Measurements from ENCODE around the gene FILIP1L. TPM values are rescaled to one million over a fixed set of nuclear protein-coding genes. Genes with fewer than 3 reads are reported as not detected.

Gene FILIP1L
- total and polyA plus RNA-seq, 8 donors, result 10.6 to 98.4 (median 57.0) TPM

DNA sequence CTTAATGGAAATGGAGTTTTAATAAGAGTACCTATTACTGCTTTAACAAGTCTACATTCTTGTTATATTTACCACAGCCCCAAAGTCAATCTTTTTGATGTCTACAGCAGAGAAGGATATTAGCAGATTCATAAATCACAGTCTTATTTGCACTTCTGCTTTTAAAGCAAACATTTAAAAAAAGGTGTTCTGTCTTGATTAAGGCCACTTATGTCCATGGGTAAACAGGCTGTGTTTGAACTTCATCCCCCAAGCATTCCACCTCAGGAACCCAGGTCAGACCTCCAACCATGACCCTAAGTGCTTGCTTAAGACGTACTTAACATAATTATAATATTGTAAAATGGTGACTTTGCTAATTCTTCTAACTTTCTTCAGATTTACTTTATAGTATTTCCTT is 183.2 kb downstream of the FILIP1L start:
- 35 to 62% (median 48%) methylated on average over 1 of the region's 1 CpG for WGBS, 5 donors
- Histone ChIP-seq H3K27me3 (no peaks in the 10 kb centered on the region), H3K4me1 (peaks cover 7 to 52% (median 33%) of the 10 kb centered on the region in 4 donors), H3K27ac (peak overlapping the region in 3 of 5 donors; percentile 38 to 65 (median 43)), H3K36me3 (no peaks in the 10 kb centered on the region), H3K9me3 (no peaks in the 10 kb centered on the region), H3K4me3 (no peak overlapping the region)
- intact Hi-C loops (cut with DNase I; ENCODE audit: low total_unique reads), result no loop called here
- no peak for DNase-seq
- TF ChIP-seq POLR2A (IDR thresholded peaks at IDR 0.05) (no peak), POLR2AphosphoS5 (IDR thresholded peaks at IDR 0.05) (no peak)
- TF ChIP-seq, protein P1, sequence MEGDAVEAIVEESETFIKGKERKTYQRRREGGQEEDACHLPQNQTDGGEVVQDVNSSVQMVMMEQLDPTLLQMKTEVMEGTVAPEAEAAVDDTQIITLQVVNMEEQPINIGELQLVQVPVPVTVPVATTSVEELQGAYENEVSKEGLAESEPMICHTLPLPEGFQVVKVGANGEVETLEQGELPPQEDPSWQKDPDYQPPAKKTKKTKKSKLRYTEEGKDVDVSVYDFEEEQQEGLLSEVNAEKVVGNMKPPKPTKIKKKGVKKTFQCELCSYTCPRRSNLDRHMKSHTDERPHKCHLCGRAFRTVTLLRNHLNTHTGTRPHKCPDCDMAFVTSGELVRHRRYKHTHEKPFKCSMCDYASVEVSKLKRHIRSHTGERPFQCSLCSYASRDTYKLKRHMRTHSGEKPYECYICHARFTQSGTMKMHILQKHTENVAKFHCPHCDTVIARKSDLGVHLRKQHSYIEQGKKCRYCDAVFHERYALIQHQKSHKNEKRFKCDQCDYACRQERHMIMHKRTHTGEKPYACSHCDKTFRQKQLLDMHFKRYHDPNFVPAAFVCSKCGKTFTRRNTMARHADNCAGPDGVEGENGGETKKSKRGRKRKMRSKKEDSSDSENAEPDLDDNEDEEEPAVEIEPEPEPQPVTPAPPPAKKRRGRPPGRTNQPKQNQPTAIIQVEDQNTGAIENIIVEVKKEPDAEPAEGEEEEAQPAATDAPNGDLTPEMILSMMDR (IDR thresholded peaks at IDR 0.05), result no peak

DNA sequence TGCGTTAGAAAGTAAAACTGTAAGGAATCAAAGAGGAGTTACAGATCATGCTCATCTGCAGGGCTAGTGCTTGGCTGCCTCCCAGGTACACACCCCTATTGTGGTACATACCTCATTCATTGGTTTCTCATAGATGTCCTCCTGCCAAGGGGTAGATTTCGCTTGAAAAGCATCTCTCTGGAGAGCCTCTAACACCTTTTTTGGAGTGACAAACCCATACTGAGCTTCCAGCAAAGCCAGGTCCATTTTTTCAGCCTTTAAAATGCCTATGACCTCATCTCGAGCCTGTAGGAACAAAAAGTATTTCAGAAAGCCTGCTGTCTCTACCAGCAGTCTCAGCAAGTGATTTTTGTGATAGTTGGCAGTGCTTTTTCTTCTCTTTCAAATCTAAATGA is 184.6 kb downstream of the FILIP1L start:
- H3K36me3 ChIP-seq, result no peaks in the 10 kb centered on the region
- 51 to 77% (median 56%) methylated on average over 3 of the region's 3 CpGs for WGBS, 5 donors
- no peaks in the 10 kb centered on the region for H3K9me3 ChIP-seq
- TF ChIP-seq POLR2A (IDR thresholded peaks at IDR 0.05) (no peak), POLR2AphosphoS5 (IDR thresholded peaks at IDR 0.05) (no peak)
- TF ChIP-seq, protein P1 (IDR thresholded peaks at IDR 0.05), result no peak
- no peaks in the 10 kb centered on the region for H3K27me3 ChIP-seq
- intact Hi-C loops (cut with DNase I; ENCODE audit: low total_unique reads), result no loop called here
- H3K4me1 ChIP-seq, result peaks cover 8 to 50% (median 29%) of the 10 kb centered on the region in 4 donors
- DNase-seq, result peak in 1 of 2 donors; percentile 77
- H3K4me3 ChIP-seq, result no peak overlapping the region
- peak overlapping the region in 4 of 5 donors; percentile 8 to 65 (median 37) for H3K27ac ChIP-seq

DNA sequence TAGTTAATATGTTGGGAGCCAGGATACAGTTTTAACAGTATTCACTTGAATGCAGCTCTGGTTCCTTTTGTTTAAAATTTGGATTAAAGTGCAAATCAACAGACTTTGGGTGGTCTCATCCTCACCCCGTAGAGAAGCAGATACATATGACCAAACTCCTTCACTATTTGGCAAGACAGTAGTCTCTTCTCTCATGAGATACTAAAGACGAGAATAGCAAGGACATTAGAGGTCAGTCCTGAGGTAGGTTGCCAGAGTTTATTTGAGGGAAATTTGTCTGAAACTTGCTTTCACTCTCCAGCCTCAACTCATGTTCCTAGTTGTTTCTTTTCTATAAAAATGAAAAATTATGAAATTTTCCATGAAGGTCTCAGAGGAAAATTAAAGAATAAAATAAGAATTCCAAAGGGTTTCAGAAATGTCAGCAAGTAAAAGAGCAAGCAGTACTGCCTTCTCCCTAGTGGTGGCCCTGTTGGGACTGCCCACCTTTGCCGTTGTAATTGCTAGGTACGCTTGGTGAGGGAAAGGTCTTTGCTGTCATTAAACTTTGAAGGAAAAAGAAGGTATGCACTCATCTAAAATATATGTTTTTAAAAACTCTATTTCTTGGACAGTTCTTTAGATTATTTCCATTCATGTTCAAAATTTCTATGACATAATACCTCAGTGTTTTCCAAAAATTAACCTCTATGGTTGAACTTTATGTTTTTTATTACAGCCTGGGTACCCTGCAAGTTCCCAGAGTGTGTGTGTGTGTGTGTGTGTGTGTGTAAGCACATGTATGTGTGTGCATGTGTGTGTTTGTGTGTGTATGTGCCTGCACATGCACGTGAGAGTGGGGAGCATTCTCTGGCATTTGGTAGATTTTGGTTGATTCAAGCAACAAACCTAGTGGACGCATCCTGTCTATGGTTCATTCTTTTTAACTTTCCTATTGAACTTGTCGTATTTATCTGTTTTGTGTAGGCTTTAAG is 185.2 kb downstream of the FILIP1L start:
- Histone ChIP-seq H3K4me1 (peaks cover 8 to 51% (median 31%) of the 10 kb centered on the region in 4 donors), H3K27ac (peak overlapping the region in 4 of 5 donors; percentile 8 to 65 (median 34)), H3K4me3 (no peak overlapping the region), H3K36me3 (no peaks in the 10 kb centered on the region), H3K27me3 (no peaks in the 10 kb centered on the region), H3K9me3 (no peaks in the 10 kb centered on the region)
- 62 to 82% (median 74%) methylated on average over 7 of the region's 7 CpGs for WGBS, 5 donors
- TF ChIP-seq POLR2AphosphoS5 (IDR thresholded peaks at IDR 0.05), result no peak
- TF ChIP-seq, protein P1 (IDR thresholded peaks at IDR 0.05), result no peak
- TF ChIP-seq EP300 (IDR thresholded peaks at IDR 0.05), result no peak
- no peak for TF ChIP-seq POLR2A (IDR thresholded peaks at IDR 0.05)
- intact Hi-C loops (cut with DNase I; ENCODE audit: low total_unique reads), result no loop called here
- peak in 1 of 2 donors; percentile 81 for DNase-seq

- Histone ChIP-seq H3K27ac (peak overlapping the region in 3 of 5 donors; percentile 8 to 65 (median 36)), H3K4me1 (peaks cover 8 to 55% (median 32%) of the 10 kb centered on the region in 4 donors)
- intact Hi-C loops (cut with DNase I; ENCODE audit: low total_unique reads), result no loop called here
Measured at GRCh38 chr3:99927671-99928457, 186.4 kb downstream of the FILIP1L start.

More at GRCh38 chr3:99927671-99928457, 186.4 kb downstream of the FILIP1L start:
- no peak overlapping the region for H3K4me3 ChIP-seq
- no peak for TF ChIP-seq POLR2A (IDR thresholded peaks at IDR 0.05)
- TF ChIP-seq EP300 (IDR thresholded peaks at IDR 0.05), result no peak
- TF ChIP-seq POLR2AphosphoS5 (IDR thresholded peaks at IDR 0.05), result no peak
- TF ChIP-seq, protein P1 (IDR thresholded peaks at IDR 0.05), result no peak
- no peaks in the 10 kb centered on the region for H3K9me3 ChIP-seq
- 68 to 83% (median 74%) methylated on average over 7 of the region's 7 CpGs for WGBS, 5 donors
- DNase-seq, result no peak
- no peaks in the 10 kb centered on the region for H3K27me3 ChIP-seq
- H3K36me3 ChIP-seq, result no peaks in the 10 kb centered on the region

Data from stomach (tissue), 9 donors.